Ureter (tissue), 1 donor: ENCODE results near the gene TMPRSS9. TPM values are rescaled to one million over a fixed set of nuclear protein-coding genes. Genes with fewer than 3 reads are reported as not detected.
"Not testable (repeated sequence)": the region's sequence is repeated elsewhere in the genome, so short reads cannot be mapped to it uniquely, and the experiment has no call there.

Experiments used
- DNase-seq: peaks from one replicate; pipeline ENCODE4 v3.0.0-alpha.2; 2020; ENCODE audit warnings: low spot score
- total RNA-seq: library from RNA; stranded (reverse); gene quantifications from one replicate; pipeline ENCODE4 v1.2.4, GENCODE V29; 2023
- donor health status: DM: yes; HTN: yes; CAD: no.

Gene TMPRSS9
- total RNA-seq, 1 donor from 2014 or later: not detected

- DNase-seq: no peak
Observed at GRCh38 chr19:2392366-2392765, 32.3 kb downstream of the TMPRSS9 start.

GRCh38 chr19:2392899-2393298, 32.8 kb downstream of the TMPRSS9 start:
- not testable (repeated sequence) for DNase-seq

- DNase-seq: no peak
Observed at GRCh38 chr19:2394054-2394441, 34.0 kb downstream of the TMPRSS9 start.

DNA sequence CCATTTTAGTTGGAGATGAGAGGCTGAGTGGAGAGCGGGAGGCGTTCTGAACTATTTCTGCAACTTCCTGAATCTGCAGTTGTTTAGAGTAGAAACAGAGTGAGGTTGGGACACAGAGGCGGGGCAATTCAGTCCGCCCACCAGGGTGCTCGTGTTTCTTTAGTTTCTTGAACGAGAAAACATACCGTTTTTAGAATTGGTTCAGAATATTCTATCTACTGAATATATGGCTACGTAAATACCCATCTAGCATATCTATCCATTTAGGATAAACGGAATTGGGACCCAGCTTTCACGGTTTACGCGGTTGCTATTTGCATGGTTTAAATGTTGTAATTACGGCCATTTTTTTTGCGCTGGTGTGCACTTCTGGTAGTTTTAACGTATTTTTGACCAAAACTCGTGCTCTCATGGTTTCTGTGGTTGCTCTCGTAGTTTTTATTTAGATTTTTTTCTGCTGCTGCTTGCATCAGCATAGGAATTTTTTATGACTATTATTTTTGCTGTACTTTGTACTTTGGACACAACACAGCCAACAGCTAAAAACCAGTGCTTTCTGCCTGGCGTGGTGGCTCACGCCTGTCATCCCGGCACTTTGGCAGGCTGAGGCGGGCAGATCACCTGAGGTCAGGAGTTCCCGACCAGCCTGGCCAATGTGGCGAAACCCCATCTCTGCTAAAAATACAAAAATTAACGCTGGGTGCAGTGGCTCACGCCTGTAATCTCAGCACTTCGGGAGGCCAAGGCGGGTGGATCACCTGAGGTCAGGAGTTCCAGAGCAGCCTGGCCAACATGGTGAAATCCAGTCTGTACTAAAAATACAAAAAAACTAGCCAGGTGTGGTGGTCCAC, 34.6 kb downstream of the TMPRSS9 start:
- no peak for DNase-seq

DNA sequence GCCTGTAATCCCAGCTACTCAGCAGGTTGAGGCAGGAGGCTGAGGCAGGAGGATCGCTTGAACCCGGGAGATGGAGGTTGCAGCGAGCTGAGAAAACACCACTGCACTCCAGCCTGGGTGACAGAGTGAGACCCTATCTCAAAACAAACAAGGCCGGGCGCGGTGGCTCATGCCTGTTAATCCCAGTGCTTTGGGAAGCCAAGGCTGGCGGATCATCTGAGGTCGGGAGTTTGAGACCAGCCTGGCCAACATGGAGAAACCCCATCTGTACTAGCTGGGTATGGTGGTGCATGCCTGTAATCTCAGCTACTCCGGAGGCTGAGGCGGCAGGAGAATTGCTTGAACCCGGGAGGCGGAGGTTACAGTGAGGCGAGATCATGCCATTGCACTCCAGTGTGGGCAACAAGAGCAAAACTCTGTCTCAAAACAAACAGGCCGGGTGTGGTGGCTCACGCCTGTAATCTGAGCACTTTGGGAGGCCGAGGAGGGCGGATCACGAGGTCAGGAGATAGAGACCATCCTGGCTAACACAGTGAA, 35.3 kb downstream of the TMPRSS9 start:
- DNase-seq: not testable (repeated sequence)

DNA sequence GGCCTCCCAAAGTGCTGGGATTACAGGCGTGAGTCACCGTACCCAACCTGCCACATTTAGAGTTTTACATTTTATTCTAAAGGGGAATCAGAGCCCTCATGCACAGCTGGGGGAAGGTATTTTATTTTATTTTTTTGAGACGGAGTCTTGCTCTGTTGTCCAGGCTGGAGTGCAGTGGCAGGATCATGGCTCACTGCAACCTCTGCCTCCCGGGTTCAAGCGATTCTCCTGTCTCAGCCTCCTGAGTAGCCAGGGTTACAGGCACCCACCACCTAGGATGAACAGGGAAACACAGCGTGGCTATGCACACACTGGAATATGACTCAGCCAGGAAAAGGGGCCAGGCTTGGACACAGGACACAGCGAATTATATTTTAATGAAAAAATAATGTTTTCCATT, 37.1 kb downstream of the TMPRSS9 start:
- not testable (repeated sequence) for DNase-seq

- DNase-seq: no peak
Observed at GRCh38 chr19:2398735-2399305, 38.8 kb downstream of the TMPRSS9 start.

- no peak for DNase-seq
Observed at GRCh38 chr19:2399582-2399981, 39.5 kb downstream of the TMPRSS9 start.

DNA sequence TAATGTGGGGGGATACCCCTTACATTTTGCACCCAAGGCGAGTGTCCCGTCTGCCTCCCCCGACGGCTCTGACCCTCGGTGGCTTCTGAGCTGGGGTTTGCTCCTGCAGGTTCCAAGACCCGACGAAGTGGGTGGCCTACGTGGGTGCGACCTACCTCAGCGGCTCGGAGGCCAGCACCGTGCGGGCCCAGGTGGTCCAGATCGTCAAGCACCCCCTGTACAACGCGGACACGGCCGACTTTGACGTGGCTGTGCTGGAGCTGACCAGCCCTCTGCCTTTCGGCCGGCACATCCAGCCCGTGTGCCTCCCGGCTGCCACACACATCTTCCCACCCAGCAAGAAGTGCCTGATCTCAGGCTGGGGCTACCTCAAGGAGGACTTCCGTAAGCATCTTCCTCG, 48.2 kb downstream of the TMPRSS9 start:
- no peak for DNase-seq

DNA sequence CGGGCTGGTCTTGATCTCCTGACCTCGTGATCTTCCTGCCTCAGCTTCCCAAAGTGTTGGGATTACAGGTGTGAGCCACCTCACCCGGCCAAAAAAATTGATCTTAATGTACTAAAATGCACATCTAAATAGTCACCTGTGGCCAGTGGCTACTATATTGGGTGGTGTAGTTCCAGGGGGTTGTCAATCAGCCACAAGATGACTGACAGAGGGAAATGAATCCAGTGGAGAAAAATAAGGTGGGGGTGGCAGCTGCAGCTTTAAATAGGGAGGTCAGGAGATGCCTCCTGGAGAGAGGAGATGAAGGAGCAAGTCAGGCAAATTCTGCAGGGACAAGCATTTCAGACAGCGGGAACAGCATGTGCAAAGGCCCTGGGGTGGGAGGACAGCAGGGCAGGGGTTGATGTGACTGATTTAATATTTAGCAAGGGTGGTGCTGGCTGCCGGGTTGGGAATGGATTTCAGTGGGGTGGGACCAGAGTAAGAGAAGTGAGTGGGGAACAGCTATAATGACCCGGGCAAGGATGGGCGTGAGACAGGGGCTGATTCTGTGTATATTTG, 49.4 kb downstream of the TMPRSS9 start:
- no peak for DNase-seq

DNA sequence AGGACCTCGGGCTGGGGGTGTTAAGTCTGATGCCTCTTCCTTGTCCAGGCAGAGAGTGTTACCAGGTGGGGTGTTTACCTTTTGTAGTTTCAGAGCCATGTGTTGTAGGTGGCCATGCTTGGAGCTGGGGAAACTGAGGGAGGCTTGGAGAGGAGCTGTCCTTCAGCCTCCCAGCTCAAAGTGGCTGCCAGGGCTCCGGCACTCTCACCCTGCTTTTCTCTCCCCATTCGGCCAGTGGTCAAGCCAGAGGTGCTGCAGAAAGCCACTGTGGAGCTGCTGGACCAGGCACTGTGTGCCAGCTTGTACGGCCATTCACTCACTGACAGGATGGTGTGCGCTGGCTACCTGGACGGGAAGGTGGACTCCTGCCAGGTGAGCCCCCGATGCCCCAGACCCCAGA, 50.0 kb downstream of the TMPRSS9 start:
- DNase-seq: no peak

- no peak for DNase-seq
Observed at GRCh38 chr19:2411709-2412108, 51.6 kb downstream of the TMPRSS9 start.

DNA sequence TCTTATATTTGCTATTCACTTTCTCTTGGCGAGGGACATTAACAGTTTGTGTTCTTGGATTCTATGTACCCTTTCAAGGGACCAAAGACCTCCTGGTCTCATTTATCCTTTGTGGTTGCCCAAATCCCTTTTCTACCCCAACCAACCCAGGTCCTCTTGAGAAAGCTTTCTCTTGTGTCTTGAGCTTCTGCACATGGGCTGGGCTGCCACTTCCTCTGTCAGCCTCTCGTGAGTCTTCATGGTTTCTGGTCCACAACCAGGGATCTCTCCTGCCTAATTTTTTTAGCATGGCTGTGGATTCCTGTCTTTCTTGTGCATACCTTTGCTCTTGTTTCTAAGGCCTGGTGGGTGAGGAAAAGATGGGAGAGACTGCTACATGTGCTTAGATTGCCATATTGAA, 52.4 kb downstream of the TMPRSS9 start:
- DNase-seq: no peak

- DNase-seq: no peak
Observed at GRCh38 chr19:2413159-2413558, 53.1 kb downstream of the TMPRSS9 start.

- DNase-seq: no peak
Observed at GRCh38 chr19:2413629-2414028, 53.6 kb downstream of the TMPRSS9 start.

GRCh38 chr19:2415281-2415972, 55.4 kb downstream of the TMPRSS9 start:
- no peak for DNase-seq

- DNase-seq: no peak
Observed at GRCh38 chr19:2415973-2416319, 55.9 kb downstream of the TMPRSS9 start.

DNA sequence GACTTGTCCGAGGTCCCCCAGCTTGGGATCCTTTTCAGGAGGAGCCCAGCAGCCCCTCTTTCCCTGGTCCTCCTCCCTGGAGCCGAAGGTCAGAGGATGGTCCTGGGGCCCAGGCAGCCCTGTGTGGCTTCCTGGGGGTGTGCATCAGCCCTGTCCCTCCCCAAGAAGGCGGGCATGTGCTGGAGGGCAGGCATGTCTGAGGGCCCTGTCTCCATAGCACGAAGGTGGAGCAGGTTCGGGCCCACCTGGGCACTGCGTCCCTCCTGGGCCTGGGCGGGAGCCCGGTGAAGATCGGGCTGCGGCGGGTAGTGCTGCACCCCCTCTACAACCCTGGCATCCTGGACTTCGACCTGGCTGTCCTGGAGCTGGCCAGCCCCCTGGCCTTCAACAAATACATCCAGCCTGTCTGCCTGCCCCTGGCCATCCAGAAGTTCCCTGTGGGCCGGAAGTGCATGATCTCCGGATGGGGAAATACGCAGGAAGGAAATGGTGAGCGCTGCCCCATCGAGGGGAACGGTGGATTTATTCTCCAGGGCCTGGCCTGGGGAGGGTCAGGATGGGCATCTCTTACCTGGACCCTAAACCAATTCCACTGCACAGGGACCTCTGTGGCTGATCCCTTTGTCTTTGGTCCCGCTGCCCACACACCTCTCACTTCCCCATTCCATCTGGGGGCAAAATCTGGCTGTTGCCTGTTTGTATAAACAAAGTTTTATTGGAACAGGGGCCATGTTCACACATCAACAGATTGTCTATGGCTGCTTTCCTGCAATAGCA, 56.4 kb downstream of the TMPRSS9 start:
- DNase-seq: no peak

DNA sequence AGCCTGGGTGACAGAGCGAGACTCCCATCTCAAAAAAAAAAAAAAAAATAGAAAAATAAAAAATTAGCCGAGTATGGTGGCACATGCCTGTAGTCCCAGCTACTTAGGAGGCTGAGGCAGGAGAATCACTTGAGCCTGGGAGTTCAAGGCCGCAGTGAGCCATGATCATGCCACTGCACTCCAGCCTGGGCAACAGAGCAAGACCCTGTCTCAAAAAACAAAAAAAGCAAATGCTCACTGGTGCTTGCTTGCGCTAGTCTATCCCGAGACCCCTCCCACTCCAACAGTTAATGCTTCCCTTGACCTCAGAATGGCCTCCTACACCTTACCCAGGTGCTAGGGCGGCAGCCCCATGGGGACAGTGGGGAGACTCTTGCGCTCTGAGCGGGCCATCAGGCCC, 57.4 kb downstream of the TMPRSS9 start:
- DNase-seq: not testable (repeated sequence)

DNA sequence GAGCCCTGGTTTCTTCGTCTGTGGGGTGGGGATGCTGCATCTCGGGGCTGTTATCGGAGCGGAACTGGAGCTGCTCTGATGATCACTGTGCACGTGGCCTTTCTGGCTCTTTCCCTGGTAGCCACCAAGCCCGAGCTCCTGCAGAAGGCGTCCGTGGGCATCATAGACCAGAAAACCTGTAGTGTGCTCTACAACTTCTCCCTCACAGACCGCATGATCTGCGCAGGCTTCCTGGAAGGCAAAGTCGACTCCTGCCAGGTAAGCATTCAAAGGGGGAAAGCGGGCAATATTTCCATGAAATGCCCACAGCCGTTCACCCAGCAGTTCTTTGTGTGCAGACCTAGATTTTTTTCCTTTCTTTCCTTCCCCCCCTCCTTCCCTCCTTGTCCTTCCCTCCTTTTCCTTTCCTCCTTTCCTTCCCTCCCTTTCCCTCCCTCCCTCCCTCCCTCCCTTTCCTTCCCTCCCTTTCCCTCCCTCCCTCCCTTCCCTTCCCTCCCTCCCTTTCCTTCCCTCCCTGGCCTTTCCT, 57.9 kb downstream of the TMPRSS9 start:
- no peak for DNase-seq

DNA sequence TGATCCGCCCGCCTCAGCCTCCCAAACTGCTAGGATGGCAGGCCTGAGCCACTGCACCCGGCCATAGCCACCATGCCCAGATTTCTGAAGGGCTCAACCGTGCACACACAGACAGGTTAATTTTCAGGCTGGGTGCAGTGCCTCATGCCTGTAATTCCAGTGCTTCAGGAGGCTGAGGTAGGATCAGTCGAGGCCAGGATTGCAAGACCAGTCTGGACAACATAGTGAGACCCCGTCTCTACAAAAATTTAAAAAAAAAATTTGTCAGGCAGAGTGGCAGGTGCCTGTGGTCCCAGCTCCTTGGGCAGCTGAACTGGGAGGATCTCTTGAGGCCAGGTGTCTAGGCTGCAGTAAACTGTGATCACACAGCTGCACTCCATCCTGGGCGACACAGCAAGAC, 59.7 kb downstream of the TMPRSS9 start:
- no peak for DNase-seq
